IMR-90 (cell line): ENCODE data around the gene ALAD. TPM values are rescaled to one million over a fixed set of nuclear protein-coding genes. Genes with fewer than 3 reads are reported as not detected.

Source experiments
- ATAC-seq: fragments of 200-7000 bp; cut with Tn5 transposase; 2 replicates; pipeline ENCODE4 v1.9.1; 2020; ENCODE audit warnings: low read depth, mild to moderate bottlenecking, moderate library complexity
- BruUV-seq: library from RNA; stranded (reverse); fragments of 400-500 nt; replicated peaks from 2 replicates; lab custom pipeline; 2021; lab: Mats Ljungman, UMichigan
- CTCF ChIA-PET: fragments of 300-600 bp; formaldehyde crosslinking; extraction: SDS; loops from one replicate; lab custom pipeline; 2021; ENCODE audit warnings: antibody characterized with exemption; lab: Yijun Ruan, JAX
- POLR2A ChIA-PET: fragments of 300-600 bp; sonication (Branson Sonifier 250); formaldehyde crosslinking; loops from one replicate; lab custom pipeline; 2022; ENCODE audit warnings: antibody characterized with exemption; ENCODE audit not compliant: unreplicated experiment; lab: Charles Lee
- DNase-seq: peaks from one replicate; pipeline ENCODE4 v3.0.0; 2013
- H2AFZ ChIP-seq: replicated peaks from 2 replicates; pipeline ENCODE3; 2013; ENCODE audit warnings: low read length, mild to moderate bottlenecking; ENCODE audit not compliant: poor library complexity
- H2AK5ac ChIP-seq: 2 replicates; pipeline ENCODE4 v1.6.1; 2013; ENCODE audit warnings: low read depth, low read length, inconsistent platforms
- H2AK9ac ChIP-seq: replicated peaks from 2 replicates; pipeline ENCODE3; 2013; ENCODE audit warnings: mild to moderate bottlenecking, low read depth, low read length, moderate library complexity; ENCODE audit not compliant: poor library complexity
- H2BK120ac ChIP-seq: 2 replicates; pipeline ENCODE4 v1.6.1; 2013; ENCODE audit warnings: low read depth, low read length, inconsistent platforms
- H2BK15ac ChIP-seq: 3 replicates; pipeline ENCODE4 v1.6.1; 2013; ENCODE audit warnings: low read depth, low read length, inconsistent platforms
- H2BK20ac ChIP-seq: 2 replicates; pipeline ENCODE4 v1.6.1; 2013; ENCODE audit warnings: low read depth, mild to moderate bottlenecking, inconsistent platforms, low read length, moderate library complexity
- H2BK5ac ChIP-seq: 2 replicates; pipeline ENCODE4 v1.6.1; 2013; ENCODE audit warnings: mild to moderate bottlenecking, low read depth, low read length, inconsistent platforms; ENCODE audit not compliant: poor library complexity, severe bottlenecking
- H3K14ac ChIP-seq: replicated peaks from 2 replicates; pipeline ENCODE4 v1.6.1; 2013; ENCODE audit warnings: low read depth, low read length, inconsistent platforms
- H3K18ac ChIP-seq: 2 replicates; pipeline ENCODE4 v1.6.1; 2013; ENCODE audit warnings: low read depth, low read length, control low read depth
- H3K23ac ChIP-seq: 2 replicates; pipeline ENCODE4 v1.6.1; 2013; ENCODE audit warnings: low read depth, low read length, inconsistent platforms
- H3K27ac ChIP-seq: 2 replicates; pipeline ENCODE4 v1.5.1; 2013; ENCODE audit warnings: mild to moderate bottlenecking, control low read depth, low read length; ENCODE audit not compliant: insufficient read depth
- H3K27me3 ChIP-seq: 2 replicates; pipeline ENCODE4 v1.6.1; 2013; ENCODE audit warnings: low read length; ENCODE audit not compliant: control insufficient read depth, insufficient read depth
- H3K36me3 ChIP-seq: 2 replicates; pipeline ENCODE4 v1.6.1; 2013; ENCODE audit warnings: low read length, mixed read lengths; ENCODE audit not compliant: control insufficient read depth, insufficient read depth
- H3K4ac ChIP-seq: 2 replicates; pipeline ENCODE4 v1.6.1; 2013; ENCODE audit warnings: low read depth, low read length, inconsistent platforms
- H3K4me1 ChIP-seq: 2 replicates; pipeline ENCODE4 v1.6.1; 2013; ENCODE audit warnings: low read length, mixed read lengths; ENCODE audit not compliant: control insufficient read depth, insufficient read depth
- H3K4me2 ChIP-seq: 2 replicates; pipeline ENCODE4 v1.6.1; 2013; ENCODE audit warnings: low read depth, mild to moderate bottlenecking, control low read depth, low read length, moderate library complexity
- H3K4me3 ChIP-seq: 2 replicates; pipeline ENCODE4 v1.5.1; 2013; ENCODE audit warnings: low read depth, mild to moderate bottlenecking, control low read depth, low read length, moderate library complexity; ENCODE audit not compliant: insufficient read depth
- H3K56ac ChIP-seq: 2 replicates; pipeline ENCODE4 v1.6.1; 2013; ENCODE audit warnings: low read length, inconsistent platforms; ENCODE audit not compliant: insufficient read depth; ENCODE audit errors: extremely low read depth
- H3K79me1 ChIP-seq, 2 experiments: 2 replicates each; pipeline ENCODE4 v1.6.1; 2013; ENCODE audit warnings: low read length in 2 of 2, inconsistent platforms in 1 of 2, low read depth in 1 of 2
- H3K9ac ChIP-seq: 2 replicates; pipeline ENCODE4 v1.6.1; 2013; ENCODE audit warnings: low read depth, low read length, control low read depth
- H3K9me1 ChIP-seq: 2 replicates; pipeline ENCODE4 v1.6.1; 2013; ENCODE audit warnings: low read length, inconsistent platforms; ENCODE audit not compliant: insufficient read depth
- H3K9me3 ChIP-seq: 2 replicates; pipeline ENCODE4 v1.6.1; 2013; ENCODE audit warnings: low read length; ENCODE audit not compliant: control insufficient read depth, insufficient read depth
- H4K20me1 ChIP-seq: 2 replicates; pipeline ENCODE4 v1.6.1; 2013; ENCODE audit warnings: low read length, inconsistent platforms; ENCODE audit not compliant: insufficient read depth
- H4K5ac ChIP-seq: 2 replicates; pipeline ENCODE4 v1.6.1; 2013; ENCODE audit warnings: mild to moderate bottlenecking, low read depth, low read length, control low read depth
- H4K8ac ChIP-seq, 2 experiments: 2 replicates each; pipeline ENCODE4 v1.6.1; 2013; ENCODE audit warnings: low read depth in 2 of 2, low read length in 2 of 2, control low read depth in 1 of 2, inconsistent platforms in 1 of 2
- H4K91ac ChIP-seq: 2 replicates; pipeline ENCODE4 v1.6.1; 2013; ENCODE audit warnings: low read depth, low read length, inconsistent platforms; ENCODE audit not compliant: insufficient read depth
- BHLHE40 ChIP-seq: fragments of 150-350 bp; IDR thresholded peaks from 2 replicates; pipeline ENCODE4 v1.6.1; 2016; ENCODE audit warnings: mild to moderate bottlenecking, low read depth, low read length
- CHD1 ChIP-seq: IDR thresholded peaks from 2 replicates; pipeline ENCODE4 v1.6.1; 2012; ENCODE audit warnings: low read depth, low read length, improper control_type of control experiment
- FOS ChIP-seq: fragments of 150-350 bp; IDR thresholded peaks from 2 replicates; pipeline ENCODE4 v1.6.1; 2016; ENCODE audit warnings: low read depth, low read length
- MAFK ChIP-seq: IDR thresholded peaks from 2 replicates; pipeline ENCODE4 v1.6.1; 2012; ENCODE audit warnings: low read depth, low read length, improper control_type of control experiment
- MAZ ChIP-seq: IDR thresholded peaks from 2 replicates; pipeline ENCODE4 v1.6.1; 2012; ENCODE audit warnings: low read depth, mild to moderate bottlenecking, low read length, improper control_type of control experiment, moderate library complexity, borderline replicate concordance
- MXI1 ChIP-seq: IDR thresholded peaks from 2 replicates; pipeline ENCODE4 v1.6.1; 2012; ENCODE audit warnings: low read depth, mild to moderate bottlenecking, low read length, moderate library complexity, borderline replicate concordance
- SMC3 ChIP-seq: fragments of 150-350 bp; IDR thresholded peaks from 2 replicates; pipeline ENCODE4 v1.6.1; 2016; ENCODE audit warnings: low read depth, mild to moderate bottlenecking, antibody characterized with exemption, low read length, moderate library complexity
- WGBS, 2 experiments: methylation state at CpG; one replicate each; pipeline versions ENCODE4 v1.1.5 to v1.1.7; 2013; ENCODE audit warnings: missing lambda C conversion rate in 2 of 2; ENCODE audit not compliant: insufficient read length in 1 of 2; ENCODE audit errors: extremely low coverage in 2 of 2; 5-methylcytosine and 5-hydroxymethylcytosine counted together
- dilution Hi-C: fragments of 300-500 bp; cut with HindIII; formaldehyde crosslinking; loops from one replicate; pipeline ENCODE4 v1.14.3; 2018; ENCODE audit warnings: low sequenced_read_pairs; ENCODE audit not compliant: unreplicated experiment
- in situ Hi-C: fragments of 300-500 bp; cut with MboI; formaldehyde crosslinking; loops from 3 replicates; pipeline ENCODE4 v1.14.3; 2019; ENCODE audit warnings: low sequenced_read_pairs, inconsistent platforms, mixed read lengths
- intact Hi-C: fragments of 100-400 bp; cut with micrococcal nuclease; formaldehyde crosslinking; loops from 2 replicates; pipeline ENCODE4 v1.10.0; 2022
- polyA plus RNA-seq, 3 experiments: library from polyadenylated mRNA; depleted of rRNA; stranded (reverse); fragments of >200 nt; gene quantifications; 2 replicates each; pipeline ENCODE4 v1.2.3, GENCODE V29; 2012; ENCODE audit warnings: low replicate concordance in 1 of 3
- total RNA-seq: library from RNA; depleted of rRNA; stranded (reverse); fragments of >200 nt; gene quantifications from 2 replicates; pipeline ENCODE4 v1.2.3, GENCODE V29; 2012
- TF ChIP-seq, protein P1 (sequence below): fragments of 150-350 bp; IDR thresholded peaks from 2 replicates; pipeline ENCODE4 v1.6.1; 2017; ENCODE audit warnings: mild to moderate bottlenecking, antibody characterized with exemption, low read length, low read depth
- TF ChIP-seq, protein P2 (sequence below): conservative IDR thresholded peaks from 2 replicates; pipeline ENCODE4 v1.5.1; 2012; ENCODE audit warnings: mild to moderate bottlenecking, low read depth, low read length, improper control_type of control experiment

The ALAD gene
- total and polyA plus RNA-seq, 2 of the 4 experiments (the other 2 are of a cell fraction), result 11.1 to 15.6 TPM

DNA sequence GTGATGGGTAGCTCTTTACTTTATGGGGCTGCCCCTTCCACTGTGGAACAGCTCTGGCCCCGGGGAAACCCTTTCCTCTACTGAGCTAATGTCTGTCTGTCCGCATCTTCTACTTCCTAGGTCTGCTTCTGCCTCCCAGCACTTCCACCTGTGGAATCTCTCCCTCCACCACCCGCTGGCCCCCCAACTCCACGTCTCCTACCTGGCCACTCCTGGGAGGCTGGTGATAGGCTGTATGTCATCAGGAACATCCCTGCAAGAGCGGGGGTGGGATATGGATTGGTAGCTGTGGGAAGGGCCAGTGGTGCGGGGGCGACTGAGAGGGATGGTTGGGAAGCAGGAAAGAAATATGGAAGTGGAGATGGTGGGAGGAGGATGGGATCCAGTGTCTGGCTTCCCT is 9.2 kb downstream of the ALAD start:
- ATAC-seq, result no peak
- TF ChIP-seq FOS, result no peak
- TF ChIP-seq CHD1, result no peak
- TF ChIP-seq SMC3, result no peak
- TF ChIP-seq, protein P1, sequence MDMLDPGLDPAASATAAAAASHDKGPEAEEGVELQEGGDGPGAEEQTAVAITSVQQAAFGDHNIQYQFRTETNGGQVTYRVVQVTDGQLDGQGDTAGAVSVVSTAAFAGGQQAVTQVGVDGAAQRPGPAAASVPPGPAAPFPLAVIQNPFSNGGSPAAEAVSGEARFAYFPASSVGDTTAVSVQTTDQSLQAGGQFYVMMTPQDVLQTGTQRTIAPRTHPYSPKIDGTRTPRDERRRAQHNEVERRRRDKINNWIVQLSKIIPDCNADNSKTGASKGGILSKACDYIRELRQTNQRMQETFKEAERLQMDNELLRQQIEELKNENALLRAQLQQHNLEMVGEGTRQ, result no peak
- no peak for TF ChIP-seq BHLHE40
- TF ChIP-seq MAZ, result no peak
- TF ChIP-seq, protein P2, sequence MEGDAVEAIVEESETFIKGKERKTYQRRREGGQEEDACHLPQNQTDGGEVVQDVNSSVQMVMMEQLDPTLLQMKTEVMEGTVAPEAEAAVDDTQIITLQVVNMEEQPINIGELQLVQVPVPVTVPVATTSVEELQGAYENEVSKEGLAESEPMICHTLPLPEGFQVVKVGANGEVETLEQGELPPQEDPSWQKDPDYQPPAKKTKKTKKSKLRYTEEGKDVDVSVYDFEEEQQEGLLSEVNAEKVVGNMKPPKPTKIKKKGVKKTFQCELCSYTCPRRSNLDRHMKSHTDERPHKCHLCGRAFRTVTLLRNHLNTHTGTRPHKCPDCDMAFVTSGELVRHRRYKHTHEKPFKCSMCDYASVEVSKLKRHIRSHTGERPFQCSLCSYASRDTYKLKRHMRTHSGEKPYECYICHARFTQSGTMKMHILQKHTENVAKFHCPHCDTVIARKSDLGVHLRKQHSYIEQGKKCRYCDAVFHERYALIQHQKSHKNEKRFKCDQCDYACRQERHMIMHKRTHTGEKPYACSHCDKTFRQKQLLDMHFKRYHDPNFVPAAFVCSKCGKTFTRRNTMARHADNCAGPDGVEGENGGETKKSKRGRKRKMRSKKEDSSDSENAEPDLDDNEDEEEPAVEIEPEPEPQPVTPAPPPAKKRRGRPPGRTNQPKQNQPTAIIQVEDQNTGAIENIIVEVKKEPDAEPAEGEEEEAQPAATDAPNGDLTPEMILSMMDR, result no peak
- TF ChIP-seq MXI1, result no peak
- TF ChIP-seq MAFK, result no peak
- no peak overlapping the region for H3K4me3 ChIP-seq
- ChIA-PET POLR2A (no interaction called here), CTCF (no interaction called here)
- DNase-seq, result no peak
- H2BK15ac ChIP-seq, result no peak overlapping the region
- H2BK20ac ChIP-seq, result no peak overlapping the region
- H3K18ac ChIP-seq, result no peak overlapping the region
- H2BK5ac ChIP-seq, result no peak overlapping the region
- H2BK120ac ChIP-seq, result no peak overlapping the region
- H3K9me1 ChIP-seq, result peaks cover 3% of the 10 kb centered on the region; the same call in 1 of the 2 replicates
- no peak overlapping the region for H3K23ac ChIP-seq
- no TSS peak for BruUV-seq
- H3K56ac ChIP-seq, result no peak overlapping the region
- H4K5ac ChIP-seq, result no peak overlapping the region
- H4K91ac ChIP-seq, result no peak overlapping the region
- H2AK5ac ChIP-seq, result no peak overlapping the region
- H3K9me3 ChIP-seq, result no peaks in the 10 kb centered on the region
- no peak overlapping the region for H3K4me2 ChIP-seq
- H3K27ac ChIP-seq, result no peak overlapping the region
- 100% methylated on average over 4 of the region's 7 CpGs; no CpG with 5 or more reads in 1 of the 2 experiments for WGBS, 2 experiments
- no peaks in the 10 kb centered on the region for H3K4me1 ChIP-seq
- no peak overlapping the region for H2AK9ac ChIP-seq
- H3K14ac ChIP-seq, result no peak overlapping the region
- no peaks in the 10 kb centered on the region for H4K20me1 ChIP-seq
- H3K9ac ChIP-seq, result no peak overlapping the region
- peaks cover 49% of the 10 kb centered on the region for H3K36me3 ChIP-seq
- intact Hi-C loops (no loop called here), dilution Hi-C loops (no loop called here), in situ Hi-C loops (no loop called here)
- no peak overlapping the region for H3K4ac ChIP-seq
- H3K27me3 ChIP-seq, result no peaks in the 10 kb centered on the region
- peaks cover 10 to 11% of the 10 kb centered on the region in 2 experiments for H3K79me1 ChIP-seq
- no peak overlapping the region for H4K8ac ChIP-seq
- no peak overlapping the region for H2AFZ ChIP-seq
